GM23248 (cell line): ENCODE measurements around the gene DGAT2. TPM values are rescaled to one million over a fixed set of nuclear protein-coding genes. Genes with fewer than 3 reads are reported as not detected.
A peak's percentile ranks its signal among the peaks of the same experiment; 100 is the strongest.

Source experiments
- DNase-seq: peaks from one replicate; pipeline ENCODE4 v3.0.0-alpha.2; 2015
- H2AFZ ChIP-seq: fragments of 200-600 bp; sonication (generic); 2 replicates; pipeline ENCODE4 v1.6.1; 2016; ENCODE audit warnings: antibody characterized with exemption
- H3F3A ChIP-seq: fragments of 200-600 bp; sonication (generic); 2 replicates; pipeline ENCODE4 v1.6.1; 2016; ENCODE audit warnings: mild to moderate bottlenecking, antibody characterized with exemption, mixed run types; ENCODE audit not compliant: insufficient read depth
- H3K27ac ChIP-seq: fragments of 200-600 bp; sonication (generic); 2 replicates; pipeline ENCODE4 v1.5.1; 2016; ENCODE audit warnings: mild to moderate bottlenecking
- H3K27me3 ChIP-seq: fragments of 200-600 bp; sonication (generic); replicated peaks from 2 replicates; pipeline ENCODE4 v1.6.1; 2016; ENCODE audit warnings: mild to moderate bottlenecking; ENCODE audit not compliant: insufficient read depth
- H3K36me3 ChIP-seq: fragments of 200-600 bp; sonication (generic); 2 replicates; pipeline ENCODE4 v1.6.1; 2016; ENCODE audit warnings: low read depth, mild to moderate bottlenecking
- H3K4me1 ChIP-seq: fragments of 200-600 bp; sonication (generic); 2 replicates; pipeline ENCODE4 v1.6.1; 2016; ENCODE audit warnings: mild to moderate bottlenecking; ENCODE audit not compliant: insufficient read depth
- H3K4me2 ChIP-seq: fragments of 200-600 bp; sonication (generic); one replicate; pipeline ENCODE4 v1.6.1; 2016; ENCODE audit warnings: mild to moderate bottlenecking; ENCODE audit not compliant: unreplicated experiment
- H3K4me3 ChIP-seq: fragments of 200-600 bp; sonication (generic); 2 replicates; pipeline ENCODE4 v1.5.1; 2016; ENCODE audit warnings: mild to moderate bottlenecking
- H3K79me2 ChIP-seq: fragments of 200-600 bp; sonication (generic); 2 replicates; pipeline ENCODE4 v1.6.1; 2016; ENCODE audit warnings: mild to moderate bottlenecking; ENCODE audit not compliant: insufficient read depth
- H3K9ac ChIP-seq: fragments of 200-600 bp; sonication (generic); 2 replicates; pipeline ENCODE4 v1.6.1; 2016; ENCODE audit warnings: mild to moderate bottlenecking
- H3K9me2 ChIP-seq: fragments of 200-600 bp; sonication (generic); 2 replicates; pipeline ENCODE4 v1.6.1; 2016; ENCODE audit warnings: mixed run types, mild to moderate bottlenecking, moderate library complexity; ENCODE audit not compliant: insufficient read depth
- H3K9me3 ChIP-seq: fragments of 200-600 bp; sonication (generic); one replicate; pipeline ENCODE4 v1.6.1; 2017; ENCODE audit warnings: low read depth
- H4K20me1 ChIP-seq: fragments of 200-600 bp; sonication (generic); 2 replicates; pipeline ENCODE4 v1.6.0; 2016; ENCODE audit not compliant: insufficient read depth
- EZH2 ChIP-seq: fragments of 200-600 bp; sonication (generic); IDR thresholded peaks from 2 replicates; pipeline ENCODE4 v1.6.1; 2018; ENCODE audit warnings: antibody characterized with exemption, mild to moderate bottlenecking; ENCODE audit not compliant: insufficient read depth, poor library complexity, severe bottlenecking
- EZH2phosphoT487 ChIP-seq: fragments of 200-600 bp; sonication (generic); IDR thresholded peaks from 2 replicates; pipeline ENCODE4 v1.6.1; 2018; ENCODE audit warnings: antibody characterized with exemption, moderate library complexity, mild to moderate bottlenecking, low read depth; ENCODE audit not compliant: insufficient read depth
- WGBS, 2 experiments: methylation state at CpG; one replicate each; pipeline ENCODE4 v1.1.6; 2015 to 2017; ENCODE audit warnings: low lambda C conversion rate in 2 of 2, low coverage in 1 of 2; ENCODE audit errors: missing lambda C conversion rate in 2 of 2; 5-methylcytosine and 5-hydroxymethylcytosine counted together
- in situ Hi-C: fragments of 300-500 bp; cut with MboI; formaldehyde crosslinking; loops from 2 replicates; pipeline ENCODE4 v1.15.0; 2020
- polyA plus RNA-seq: library from polyadenylated mRNA; unstranded; fragments of >200 nt; fragmentation: Nextera tagmentation; extraction: Ambion mirVana; gene quantifications from 2 replicates; pipeline ENCODE4 v1.2.1, GENCODE V29; 2016
- total RNA-seq: library from RNA; depleted of rRNA; stranded (reverse); fragments of >200 nt; shearing (Covaris generic); gene quantifications from 2 replicates; pipeline ENCODE4 v1.2.3, GENCODE V29; 2014

DGAT2 gene
- total and polyA plus RNA-seq, 2 experiments from 2014 or later = 7.5 to 7.6 TPM

GRCh38 chr11:75757651-75758050, 10.9 kb upstream of the DGAT2 start:
- no peaks in the 10 kb centered on the region for H3K9me2 ChIP-seq
- DNase-seq = no peak
- no peaks in the 10 kb centered on the region for H3K27me3 ChIP-seq
- H3K36me3 ChIP-seq = no peaks in the 10 kb centered on the region
- WGBS, 2 experiments = 49 to 52% methylated on average over 2 of the region's 2 CpGs
- no peak for TF ChIP-seq EZH2phosphoT487
- no peak for TF ChIP-seq EZH2
- no peak overlapping the region for H3K4me2 ChIP-seq
- H2AFZ ChIP-seq = no peak overlapping the region
- no peak overlapping the region for H3K4me3 ChIP-seq
- no peaks in the 10 kb centered on the region for H3K9me3 ChIP-seq
- H3K79me2 ChIP-seq = no peaks in the 10 kb centered on the region
- no peak overlapping the region for H3K9ac ChIP-seq
- in situ Hi-C loops = no loop called here
- peaks cover 12% of the 10 kb centered on the region for H3F3A ChIP-seq
- H3K27ac ChIP-seq = no peak overlapping the region
- H3K4me1 ChIP-seq = peaks cover 18% of the 10 kb centered on the region
- H4K20me1 ChIP-seq = no peaks in the 10 kb centered on the region

- H3F3A ChIP-seq = peaks cover 12% of the 10 kb centered on the region
- DNase-seq = no peak
- peaks cover 25% of the 10 kb centered on the region for H3K4me1 ChIP-seq
- no peaks in the 10 kb centered on the region for H3K9me3 ChIP-seq
- no peak overlapping the region for H3K4me2 ChIP-seq
- no peak overlapping the region for H2AFZ ChIP-seq
- no peak overlapping the region for H3K4me3 ChIP-seq
- WGBS, 2 experiments = 94 to 98% methylated on average over 4 of the region's 4 CpGs
- no peak overlapping the region for H3K9ac ChIP-seq
- in situ Hi-C loops = no loop called here
- H3K27me3 ChIP-seq = no peaks in the 10 kb centered on the region
- H3K36me3 ChIP-seq = no peaks in the 10 kb centered on the region
- H3K27ac ChIP-seq = no peak overlapping the region
- no peaks in the 10 kb centered on the region for H3K79me2 ChIP-seq
- H4K20me1 ChIP-seq = no peaks in the 10 kb centered on the region
- no peaks in the 10 kb centered on the region for H3K9me2 ChIP-seq
- no peak for TF ChIP-seq EZH2phosphoT487
- TF ChIP-seq EZH2 = no peak
These were observed 8.7 kb upstream of the DGAT2 start for GRCh38 chr11:75759832-75760231.

- TF ChIP-seq EZH2phosphoT487 = no peak
- H3K4me3 ChIP-seq = no peak overlapping the region
- H3K36me3 ChIP-seq = no peaks in the 10 kb centered on the region
- H3F3A ChIP-seq = peaks cover 12% of the 10 kb centered on the region
- H2AFZ ChIP-seq = no peak overlapping the region
- H3K27me3 ChIP-seq = no peaks in the 10 kb centered on the region
- H3K27ac ChIP-seq = no peak overlapping the region
- H4K20me1 ChIP-seq = no peaks in the 10 kb centered on the region
- no peak overlapping the region for H3K9ac ChIP-seq
- no peaks in the 10 kb centered on the region for H3K9me3 ChIP-seq
- H3K4me1 ChIP-seq = peaks cover 25% of the 10 kb centered on the region
- no peak overlapping the region for H3K4me2 ChIP-seq
- no peaks in the 10 kb centered on the region for H3K9me2 ChIP-seq
- H3K79me2 ChIP-seq = no peaks in the 10 kb centered on the region
- DNase-seq = no peak
- in situ Hi-C loops = no loop called here
These were observed 8.3 kb upstream of the DGAT2 start for GRCh38 chr11:75760243-75760642.

- Histone ChIP-seq H3K4me2 (peak overlapping the region; percentile 49), H3K4me1 (peaks cover 25% of the 10 kb centered on the region), H3K9me3 (no peaks in the 10 kb centered on the region), H3K79me2 (no peaks in the 10 kb centered on the region), H3K27ac (peak overlapping the region; percentile 58), H3K4me3 (no peak overlapping the region), H4K20me1 (no peaks in the 10 kb centered on the region), H3F3A (peaks cover 12% of the 10 kb centered on the region), H3K9ac (peak overlapping the region; percentile 46; the same call in 1 of the 2 replicates), H2AFZ (no peak overlapping the region), H3K9me2 (no peaks in the 10 kb centered on the region), H3K36me3 (no peaks in the 10 kb centered on the region), H3K27me3 (no peaks in the 10 kb centered on the region)
- TF ChIP-seq EZH2 = no peak
- TF ChIP-seq EZH2phosphoT487 = no peak
- DNase-seq = peak; percentile 91
- in situ Hi-C loops = no loop called here
- WGBS, 2 experiments = 69 to 70% methylated on average over 3 of the region's 3 CpGs
These were observed 7.7 kb upstream of the DGAT2 start for GRCh38 chr11:75760710-75761493.
